Astrocyte (in vitro differentiated cells and primary cell): ENCODE measurements around the gene PRDX1.

Experiments used
- EZH2 ChIP-seq: IDR thresholded peaks from 2 replicates; pipeline ENCODE4 v1.6.1; 2012; ENCODE audit warnings: mild to moderate bottlenecking, low read length, inconsistent platforms; ENCODE audit not compliant: insufficient read depth
- TF ChIP-seq, protein P1 (sequence below): IDR thresholded peaks from 2 replicates; pipeline ENCODE4 v1.5.1; 2011; ENCODE audit warnings: low read depth, mild to moderate bottlenecking, inconsistent platforms, low read length, moderate library complexity; ENCODE audit not compliant: insufficient read depth

DNA sequence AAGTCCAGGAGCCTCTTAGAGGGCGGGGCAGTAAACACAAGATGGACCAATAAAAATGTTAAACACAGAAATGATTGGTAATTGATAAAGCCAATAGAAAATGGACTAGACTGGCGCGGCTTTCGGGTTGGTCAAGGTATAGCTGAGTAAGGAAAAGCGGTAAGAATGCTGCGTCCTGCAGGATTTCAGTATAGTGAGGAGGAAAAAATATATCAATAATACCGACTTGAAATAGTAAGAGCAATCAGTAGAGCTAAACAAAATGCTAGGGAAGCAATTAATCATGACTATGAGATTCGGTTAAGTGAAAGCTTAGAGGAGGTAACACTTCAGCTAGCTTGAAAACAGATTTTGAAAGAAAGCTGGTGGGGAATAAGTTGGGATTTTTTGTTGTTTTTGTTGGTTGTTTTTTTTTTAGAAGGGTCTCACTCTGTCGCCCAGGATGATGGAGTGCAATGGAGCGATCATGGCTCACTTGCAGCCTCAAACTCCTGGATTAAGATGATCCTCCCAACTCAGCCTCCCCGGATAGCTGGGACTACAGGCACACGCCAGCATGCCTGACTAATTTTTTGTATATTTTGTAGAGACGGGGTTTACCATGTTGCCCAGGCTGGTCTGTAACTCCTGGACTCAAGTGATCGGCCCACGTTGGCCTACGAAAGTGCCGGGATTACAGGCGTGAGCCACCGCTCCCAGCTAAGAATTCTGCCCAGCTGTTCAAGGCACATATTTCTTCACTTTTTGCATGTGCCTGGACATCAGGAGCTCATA is 30.0 kb downstream of the PRDX1 start:
- TF ChIP-seq, protein P1, sequence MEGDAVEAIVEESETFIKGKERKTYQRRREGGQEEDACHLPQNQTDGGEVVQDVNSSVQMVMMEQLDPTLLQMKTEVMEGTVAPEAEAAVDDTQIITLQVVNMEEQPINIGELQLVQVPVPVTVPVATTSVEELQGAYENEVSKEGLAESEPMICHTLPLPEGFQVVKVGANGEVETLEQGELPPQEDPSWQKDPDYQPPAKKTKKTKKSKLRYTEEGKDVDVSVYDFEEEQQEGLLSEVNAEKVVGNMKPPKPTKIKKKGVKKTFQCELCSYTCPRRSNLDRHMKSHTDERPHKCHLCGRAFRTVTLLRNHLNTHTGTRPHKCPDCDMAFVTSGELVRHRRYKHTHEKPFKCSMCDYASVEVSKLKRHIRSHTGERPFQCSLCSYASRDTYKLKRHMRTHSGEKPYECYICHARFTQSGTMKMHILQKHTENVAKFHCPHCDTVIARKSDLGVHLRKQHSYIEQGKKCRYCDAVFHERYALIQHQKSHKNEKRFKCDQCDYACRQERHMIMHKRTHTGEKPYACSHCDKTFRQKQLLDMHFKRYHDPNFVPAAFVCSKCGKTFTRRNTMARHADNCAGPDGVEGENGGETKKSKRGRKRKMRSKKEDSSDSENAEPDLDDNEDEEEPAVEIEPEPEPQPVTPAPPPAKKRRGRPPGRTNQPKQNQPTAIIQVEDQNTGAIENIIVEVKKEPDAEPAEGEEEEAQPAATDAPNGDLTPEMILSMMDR: no peak
- TF ChIP-seq EZH2: no peak
